ENCODE measurements around the gene MYO18A. TPM values are rescaled to one million over a fixed set of nuclear protein-coding genes. Genes with fewer than 3 reads are reported as not detected.

MYO18A gene
- total and polyA plus RNA-seq, 10 of the 15 experiments (the other 5 are each of a cell fraction or from before 2014, with no cell fraction given), result 2.9 to 66.0 (median 24.5) TPM

GRCh38 chr17:29149431-29150064 lies 30.6 kb downstream of the MYO18A start (continued):
- TF ChIP-seq LARP7 (IDR thresholded peaks at IDR 0.05) (no peak), RAD51 (IDR thresholded peaks at IDR 0.05) (peak; percentile 62; the same call in 1 of the 2 replicates), STAT1 (conservative IDR thresholded peaks at IDR 0.05) (no peak), REST (IDR thresholded peaks at IDR 0.05; ENCODE audit: low read depth, low read length) (no peak), ZNF592 (IDR thresholded peaks at IDR 0.05) (no peak), PAX8 (IDR thresholded peaks at IDR 0.05) (no peak), CEBPZ (IDR thresholded peaks at IDR 0.05; ENCODE audit: low read depth, low read length) (no peak), CBX5 (IDR thresholded peaks at IDR 0.05; ENCODE audit: low read depth) (no peak), ETV6 (conservative IDR thresholded peaks at IDR 0.05 in 1 of 2, IDR thresholded peaks at IDR 0.05 in 1 of 2; ENCODE audit: borderline replicate concordance in 1 of 2, low read depth in 1 of 2) (no peak), WRNIP1 (IDR thresholded peaks at IDR 0.05; ENCODE audit: borderline replicate concordance, low read depth, low read length) (no peak), E4F1 (IDR thresholded peaks at IDR 0.05; ENCODE audit: borderline replicate concordance, partially characterized antibody) (no peak), EGR1 (IDR thresholded peaks at IDR 0.05; ENCODE audit: borderline replicate concordance in 1 of 2, low read depth in 2 of 2, low read length in 2 of 2) (no peak), USF2 (IDR thresholded peaks at IDR 0.05; ENCODE audit: borderline replicate concordance, low read depth, low read length) (peak; percentile 23; the same call in 1 of the 2 replicates), NR2C1 (IDR thresholded peaks at IDR 0.05) (no peak)

Measured in GM12878 (cell line).